Mammary epithelial cell (primary cell): ENCODE data around the gene SDR9C7.

Source experiments
- EZH2 ChIP-seq: IDR thresholded peaks from 2 replicates; pipeline ENCODE4 v1.6.1; 2012; ENCODE audit warnings: low read length, inconsistent platforms, borderline replicate concordance
- TF ChIP-seq, protein P1 (sequence below), 2 donors: IDR thresholded peaks in 1 of 2; conservative IDR thresholded peaks in 1 of 2; 2 replicates each; pipeline ENCODE4 v1.5.1; 2011 to 2012; ENCODE audit warnings: inconsistent platforms in 2 of 2, low read length in 2 of 2, mild to moderate bottlenecking in 2 of 2, control low read depth in 1 of 2, low read depth in 1 of 2; ENCODE audit not compliant: insufficient read depth in 1 of 2; ENCODE audit errors: extremely low read depth in 1 of 2

DNA sequence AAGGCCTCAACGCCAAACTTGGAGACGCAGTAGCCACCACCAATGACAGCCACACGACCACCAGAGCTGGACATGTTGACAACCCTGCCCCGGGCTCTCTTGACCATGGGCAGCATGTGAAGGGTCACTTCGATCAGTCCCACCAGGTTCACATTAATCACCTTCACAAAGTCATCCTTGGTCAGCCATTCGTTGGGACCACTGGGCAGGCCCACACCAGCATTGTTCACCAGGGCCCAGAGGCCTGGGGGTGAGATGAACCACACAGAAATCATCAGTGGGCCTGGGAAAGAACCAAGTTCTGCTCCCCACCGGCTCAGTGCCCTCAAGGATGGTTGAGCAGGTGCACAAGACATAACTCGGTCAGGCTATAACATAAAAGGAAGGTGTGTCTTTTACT, 4.0 kb downstream of the SDR9C7 start:
- TF ChIP-seq, protein P1, sequence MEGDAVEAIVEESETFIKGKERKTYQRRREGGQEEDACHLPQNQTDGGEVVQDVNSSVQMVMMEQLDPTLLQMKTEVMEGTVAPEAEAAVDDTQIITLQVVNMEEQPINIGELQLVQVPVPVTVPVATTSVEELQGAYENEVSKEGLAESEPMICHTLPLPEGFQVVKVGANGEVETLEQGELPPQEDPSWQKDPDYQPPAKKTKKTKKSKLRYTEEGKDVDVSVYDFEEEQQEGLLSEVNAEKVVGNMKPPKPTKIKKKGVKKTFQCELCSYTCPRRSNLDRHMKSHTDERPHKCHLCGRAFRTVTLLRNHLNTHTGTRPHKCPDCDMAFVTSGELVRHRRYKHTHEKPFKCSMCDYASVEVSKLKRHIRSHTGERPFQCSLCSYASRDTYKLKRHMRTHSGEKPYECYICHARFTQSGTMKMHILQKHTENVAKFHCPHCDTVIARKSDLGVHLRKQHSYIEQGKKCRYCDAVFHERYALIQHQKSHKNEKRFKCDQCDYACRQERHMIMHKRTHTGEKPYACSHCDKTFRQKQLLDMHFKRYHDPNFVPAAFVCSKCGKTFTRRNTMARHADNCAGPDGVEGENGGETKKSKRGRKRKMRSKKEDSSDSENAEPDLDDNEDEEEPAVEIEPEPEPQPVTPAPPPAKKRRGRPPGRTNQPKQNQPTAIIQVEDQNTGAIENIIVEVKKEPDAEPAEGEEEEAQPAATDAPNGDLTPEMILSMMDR (conservative IDR thresholded peaks at IDR 0.05 in 1 of 2, IDR thresholded peaks at IDR 0.05 in 1 of 2; ENCODE audit: extremely low read depth in 1 of 2, insufficient read depth in 1 of 2, low read depth in 1 of 2, low read length in 2 of 2): no peak
- TF ChIP-seq EZH2: no peak
